Measurements from ENCODE around the gene PCDHGB4. TPM values are rescaled to one million over a fixed set of nuclear protein-coding genes. Genes with fewer than 3 reads are reported as not detected.
A peak's percentile ranks its signal among the peaks of the same experiment; 100 is the strongest.

PCDHGB4 gene
- total and polyA plus RNA-seq, 11 donors: 2.0 to 11.9 (median 6.8) TPM

- 9 to 23% (median 15%) methylated on average over 33 to 47 of the region's 47 CpGs for WGBS, 4 donors
Measured at GRCh38 chr5:141417494-141418172, 30.1 kb downstream of the PCDHGB4 start, which contains the start of gene PCDHGB7. PCDHGB7 (plus strand) TSS chr5:141417677; CDS start chr5:141417860, 183 bp downstream.

DNA sequence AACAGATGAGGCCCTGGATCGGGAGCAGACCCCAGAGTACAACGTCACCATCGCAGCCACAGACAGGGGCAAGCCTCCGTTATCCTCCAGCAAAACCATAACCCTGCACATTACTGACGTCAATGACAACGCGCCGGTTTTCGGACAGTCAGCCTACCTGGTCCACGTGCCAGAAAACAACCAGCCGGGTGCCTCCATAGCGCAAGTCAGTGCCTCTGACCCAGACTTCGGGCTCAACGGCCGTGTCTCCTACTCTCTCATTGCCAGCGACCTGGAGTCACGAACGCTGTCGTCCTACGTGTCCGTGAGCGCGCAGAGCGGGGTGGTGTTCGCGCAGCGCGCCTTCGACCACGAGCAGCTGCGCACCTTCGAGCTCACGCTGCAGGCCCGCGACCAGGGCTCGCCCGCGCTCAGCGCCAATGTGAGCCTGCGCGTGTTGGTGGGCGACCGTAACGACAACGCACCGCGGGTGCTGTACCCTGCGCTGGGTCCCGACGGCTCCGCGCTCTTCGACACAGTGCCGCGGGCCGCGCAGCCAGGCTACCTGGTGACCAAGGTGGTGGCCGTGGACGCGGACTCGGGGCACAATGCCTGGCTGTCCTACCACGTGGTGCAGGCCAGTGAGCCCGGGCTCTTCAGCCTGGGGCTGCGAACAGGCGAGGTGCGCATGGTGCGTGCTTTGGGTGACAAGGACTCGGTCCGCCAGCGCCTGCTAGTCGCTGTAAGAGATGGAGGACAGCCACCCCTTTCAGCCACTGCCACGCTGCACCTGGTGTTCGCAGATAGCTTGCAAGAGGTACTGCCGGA, 31.8 kb downstream of the PCDHGB4 start:
- ATAC-seq: no peak
- Histone ChIP-seq H3K27me3 (peaks cover 0 to 74% (median 0%) of the 10 kb centered on the region in 9 donors), H3K27ac (no peak overlapping the region), H3K9me3 (peaks cover 0 to 100% (median 59%) of the 10 kb centered on the region in 12 donors), H3K4me3 (no peak overlapping the region), H3K36me3 (peaks cover 0 to 33% (median 0%) of the 10 kb centered on the region in 9 donors), H3K4me1 (peaks cover 0 to 12% (median 1%) of the 10 kb centered on the region in 12 donors)
- peak in 1 of 5 donors; percentile 64 for DNase-seq
- intact Hi-C loops (cut with DNase I): loop anchor here in 6 of 10 donors (2.0 to 10.0 kb wide), 7 partner anchors 54 to 143 kb away; partner anchors contain the start of gene PCDHGA5 (in 2 of the 6)
- 36 to 57% (median 48%) methylated on average over 36 to 74 of the region's 74 CpGs for WGBS, 4 donors
- no peak for TF ChIP-seq CTCF (IDR thresholded peaks at IDR 0.05)
- TF ChIP-seq POLR2A (IDR thresholded peaks at IDR 0.05): no peak

More at GRCh38 chr5:141417494-141418172, 30.1 kb downstream of the PCDHGB4 start, which contains the start of gene PCDHGB7:
- H3K9me3 ChIP-seq: peaks cover 0 to 100% (median 57%) of the 10 kb centered on the region in 12 donors
- TF ChIP-seq CTCF (IDR thresholded peaks at IDR 0.05): peak; percentile 56 to 80 (median 73)
- peak; percentile 89 to 95 (median 93) for ATAC-seq
- intact Hi-C loops (cut with DNase I): loop anchor here in 8 of 10 donors (1.0 to 10.0 kb wide), 10 partner anchors 53 to 145 kb away; partner anchors contain the start of gene PCDHGA5 (in 2 of the 8)
- peaks cover 0 to 12% (median 2%) of the 10 kb centered on the region in 12 donors for H3K4me1 ChIP-seq
- peaks cover 0 to 41% (median 0%) of the 10 kb centered on the region in 9 donors for H3K36me3 ChIP-seq
- DNase-seq: peak; percentile 71 to 88 (median 83)
- peak within 1 kb of the TSS; percentile 18 to 59 (median 51) for H3K4me3 ChIP-seq
- peaks cover 0 to 68% (median 0%) of the 10 kb centered on the region in 9 donors for H3K27me3 ChIP-seq
- peak within 1 kb of the TSS; percentile 19 to 69 (median 50) for H3K27ac ChIP-seq

GRCh38 chr5:141420855-141421488, 33.5 kb downstream of the PCDHGB4 start, which contains the start of gene PCDHGA11:
PCDHGA11 (plus strand) TSS chr5:141421051; CDS start chr5:141421228, 177 bp downstream.
- intact Hi-C loops (cut with DNase I): loop anchor here in 5 of 10 donors (5.0 to 10.0 kb wide), 4 partner anchors 91 to 134 kb away; no protein-coding TSS in a partner anchor
- 24 to 47% (median 32%) methylated on average over 42 of the region's 42 CpGs for WGBS, 4 donors
- peak within 1 kb of the TSS in 10 of 12 donors; percentile 9 to 45 (median 40) for H3K4me3 ChIP-seq
- ATAC-seq: peak in 2 of 4 donors; percentile 52 to 62
- TF ChIP-seq POLR2A (IDR thresholded peaks at IDR 0.05) (no peak), CTCF (IDR thresholded peaks at IDR 0.05) (peak; percentile 28 to 57 (median 48))
- H3K9me3 ChIP-seq: peaks cover 0 to 100% (median 72%) of the 10 kb centered on the region in 12 donors
- H3K27ac ChIP-seq: no peak within 1 kb of the TSS
- H3K4me1 ChIP-seq: peaks cover 0 to 12% (median 1%) of the 10 kb centered on the region in 12 donors
- peaks cover 0 to 76% (median 0%) of the 10 kb centered on the region in 9 donors for H3K27me3 ChIP-seq
- peak in 3 of 5 donors; percentile 40 to 64 (median 61) for DNase-seq
- peaks cover 0 to 43% (median 0%) of the 10 kb centered on the region in 9 donors for H3K36me3 ChIP-seq

Measured in heart left ventricle (tissue), 16 donors.